CD4-positive, alpha-beta T cell treated with Interleukin-4 for 4 hours (primary cell): Measurements from ENCODE around the gene TEAD4.

Experiments used
- DNase-seq: peaks from one replicate; pipeline ENCODE4 v3.0.0-alpha.2; 2020

Gene TEAD4

DNA sequence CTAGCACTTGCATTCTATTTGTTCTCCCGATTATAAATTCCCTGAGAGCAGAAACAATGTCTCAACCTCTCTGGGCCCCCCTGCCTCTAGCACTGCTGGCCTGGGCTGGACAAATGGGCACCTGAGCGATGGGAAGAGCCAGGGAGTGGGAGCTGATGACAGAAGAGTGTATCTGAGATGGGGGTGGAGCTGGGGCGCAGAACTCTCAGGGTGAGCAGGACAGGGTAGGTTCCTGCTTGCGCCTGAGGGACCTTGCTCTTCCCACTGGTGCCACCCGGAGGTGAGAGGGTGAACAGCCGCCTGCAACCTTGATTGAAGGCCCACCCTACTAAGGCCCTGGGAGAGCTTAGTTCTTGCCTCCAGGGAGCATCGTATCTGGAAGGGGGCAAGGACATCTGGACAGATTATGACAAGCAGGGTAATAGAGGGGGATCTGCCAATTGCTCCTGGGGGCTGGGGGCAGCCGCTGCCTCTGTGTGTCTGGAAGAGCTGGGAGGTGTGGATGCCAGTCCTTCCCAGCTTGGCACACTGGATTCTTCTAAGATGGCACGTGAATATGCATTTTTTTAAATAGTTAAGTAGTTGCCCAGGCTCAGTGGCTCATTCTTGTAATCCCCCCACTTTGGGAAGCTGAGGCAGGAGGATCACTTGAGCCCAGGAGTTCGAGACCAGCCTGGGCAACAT, 75.0 kb downstream of the TEAD4 start:
- DNase-seq, result peak; percentile 4

DNA sequence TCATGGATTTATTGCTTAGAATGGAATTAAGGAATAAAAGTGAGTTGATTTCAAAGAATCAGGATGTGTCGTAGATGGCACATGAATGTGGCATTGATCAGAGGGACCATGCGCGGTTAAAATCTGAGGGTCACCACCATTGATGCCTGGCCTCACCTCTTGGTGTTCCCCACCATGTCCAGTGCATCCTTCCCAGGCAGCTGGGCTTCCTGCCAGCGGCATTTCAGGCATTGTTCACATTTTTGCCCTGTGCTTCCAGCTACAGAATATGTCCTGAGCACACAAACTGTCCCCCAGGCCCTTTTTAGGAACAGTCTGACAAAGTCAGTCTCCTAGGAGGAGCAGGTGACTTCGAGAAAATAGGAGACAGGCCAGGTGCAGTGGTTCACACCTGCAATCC, 76.0 kb downstream of the TEAD4 start:
- no peak for DNase-seq

DNA sequence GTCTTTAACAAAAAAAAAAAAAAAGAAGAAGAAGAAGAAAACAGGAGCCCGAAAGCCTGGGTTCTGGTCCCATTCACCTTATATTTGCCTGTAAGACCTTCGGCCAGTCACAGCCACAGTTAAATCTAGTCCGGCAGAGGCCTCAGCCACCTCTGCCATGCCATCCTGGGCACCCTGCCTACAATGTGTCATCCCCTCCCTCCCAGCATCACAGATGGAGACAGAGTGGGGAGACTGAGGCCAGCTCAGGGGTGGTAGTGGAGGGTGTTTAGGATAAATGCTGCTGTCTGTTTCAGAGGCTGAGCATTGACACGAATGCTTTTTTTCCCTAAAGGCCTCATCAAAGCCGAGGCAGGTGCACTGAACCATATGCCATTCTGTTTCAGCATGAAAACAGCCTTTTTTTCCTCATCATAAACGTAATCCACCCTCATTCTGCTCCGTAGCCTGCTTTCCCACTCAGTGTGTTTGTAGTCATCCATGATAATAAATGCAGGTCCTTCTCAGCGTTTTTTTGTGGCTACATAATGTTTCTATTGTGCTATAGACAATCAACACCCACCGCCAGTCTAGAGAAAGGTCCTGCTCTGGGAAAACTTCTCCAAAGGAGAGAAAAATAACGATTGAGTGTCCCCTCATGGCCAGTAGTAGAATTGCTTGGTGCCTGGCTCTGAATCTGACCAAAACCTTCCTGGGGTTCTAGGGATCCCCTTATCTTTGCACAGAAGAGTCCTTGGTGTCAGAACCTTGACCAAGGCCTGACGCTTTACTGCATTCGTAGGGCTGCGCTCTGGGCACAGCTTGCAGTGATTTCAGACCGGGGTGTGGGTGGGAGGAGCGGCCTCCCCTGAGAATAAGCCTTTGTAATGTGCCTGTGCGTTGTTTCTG, 76.9 kb downstream of the TEAD4 start:
- no peak for DNase-seq

DNA sequence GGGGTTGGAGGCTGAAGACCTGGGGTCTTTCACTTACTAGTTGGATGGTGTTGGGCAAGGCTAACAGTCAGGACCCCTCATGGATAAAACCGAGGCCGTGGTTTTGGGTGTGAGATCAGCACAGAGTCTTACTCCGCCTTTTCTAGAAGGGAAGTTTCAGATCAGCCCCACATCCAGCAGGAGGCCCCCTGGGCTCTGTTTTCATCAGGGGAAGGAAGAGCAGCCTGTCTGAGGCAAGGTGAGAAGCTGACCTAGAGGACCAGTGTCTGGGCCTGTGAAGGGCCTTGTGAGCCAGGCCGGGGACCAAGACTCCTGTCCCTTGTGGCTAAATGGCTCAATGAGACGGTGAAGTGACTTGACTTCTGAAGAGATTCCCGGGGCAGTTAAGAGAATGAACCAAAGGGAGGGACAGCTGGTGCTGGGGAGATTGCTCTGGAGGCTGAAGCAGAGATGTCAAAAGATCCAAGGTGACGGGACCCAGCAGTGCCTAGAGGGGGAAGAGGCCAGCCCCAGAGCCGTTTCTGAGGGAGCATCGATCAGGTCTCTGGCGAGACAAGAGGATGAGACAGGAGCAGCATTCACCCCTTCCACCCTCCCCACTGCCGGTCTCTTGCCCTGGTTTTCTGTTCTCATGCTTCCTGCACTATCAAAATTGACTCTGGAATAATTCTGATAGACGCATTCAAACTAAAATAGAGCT, 77.9 kb downstream of the TEAD4 start:
- DNase-seq, result no peak

DNA sequence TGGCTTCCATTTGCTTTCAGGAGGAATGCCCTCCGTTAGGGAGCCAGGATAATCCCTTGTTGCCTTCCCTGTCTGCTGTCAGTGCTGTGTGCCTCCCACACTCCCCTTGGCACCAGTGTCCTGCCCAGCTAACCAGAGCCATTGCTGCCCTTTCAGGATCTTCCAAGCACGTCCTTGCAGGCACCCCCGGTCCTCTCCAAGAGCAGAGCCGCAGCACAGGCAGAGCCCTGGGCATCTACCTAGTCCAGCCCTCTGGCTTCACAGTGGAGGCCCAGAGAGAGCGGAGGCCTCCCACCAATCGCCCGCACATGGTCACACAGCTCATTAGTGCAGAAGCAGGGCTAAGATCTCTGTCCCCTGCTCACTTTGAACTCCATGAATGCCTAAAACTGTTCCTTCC, 79.0 kb downstream of the TEAD4 start:
- DNase-seq, result no peak

DNA sequence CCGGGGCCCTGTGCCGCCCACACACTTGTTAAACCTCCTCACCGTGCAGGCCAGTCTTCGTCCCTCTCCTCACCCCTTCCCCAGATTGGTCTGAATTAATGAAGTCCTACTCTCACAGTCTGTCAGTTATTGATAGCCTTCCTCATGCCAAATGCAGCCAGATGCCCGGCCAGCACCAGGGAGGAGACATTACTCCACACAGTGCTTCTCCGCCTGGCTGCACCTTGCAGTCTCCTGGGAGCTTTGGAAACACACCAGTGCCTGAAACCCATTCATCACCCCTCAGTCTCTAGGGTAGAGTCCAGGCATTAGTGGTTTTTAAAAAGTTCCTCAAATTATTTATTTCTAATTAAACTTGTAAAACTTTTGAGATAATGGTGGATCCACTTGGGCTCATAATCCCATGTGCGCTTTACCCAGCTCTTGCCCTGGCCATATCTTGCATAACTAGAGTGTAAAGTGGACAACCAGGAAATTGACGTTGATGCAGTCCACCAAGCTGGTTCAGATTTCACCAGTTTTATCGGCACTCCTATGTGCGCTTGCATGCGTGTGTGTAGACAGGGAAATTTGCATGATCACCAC, 79.8 kb downstream of the TEAD4 start:
- no peak for DNase-seq

DNA sequence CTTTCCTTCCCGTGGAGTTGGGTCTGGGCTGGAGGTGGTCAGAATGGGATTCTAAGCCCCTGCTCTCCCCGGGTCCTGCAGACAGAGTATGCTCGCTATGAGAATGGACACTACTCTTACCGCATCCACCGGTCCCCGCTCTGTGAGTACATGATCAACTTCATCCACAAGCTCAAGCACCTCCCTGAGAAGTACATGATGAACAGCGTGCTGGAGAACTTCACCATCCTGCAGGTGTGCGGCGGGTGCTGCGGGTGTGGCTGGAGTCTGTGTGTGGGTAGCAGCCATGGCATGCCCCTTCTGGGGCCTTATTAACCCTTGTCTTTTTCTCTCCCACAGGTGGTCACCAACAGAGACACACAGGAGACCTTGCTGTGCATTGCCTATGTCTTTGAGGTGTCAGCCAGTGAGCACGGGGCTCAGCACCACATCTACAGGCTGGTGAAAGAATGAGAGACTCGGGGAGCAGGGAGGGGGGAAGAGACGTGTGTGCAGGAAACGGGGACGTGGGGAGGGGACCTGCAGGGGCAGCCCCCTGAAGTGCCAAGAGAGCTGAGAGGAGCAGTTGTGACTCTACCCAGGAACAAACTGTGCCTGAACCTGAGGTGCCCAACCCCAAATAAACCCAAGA, 80.9 kb downstream of the TEAD4 start:
- no peak for DNase-seq

DNA sequence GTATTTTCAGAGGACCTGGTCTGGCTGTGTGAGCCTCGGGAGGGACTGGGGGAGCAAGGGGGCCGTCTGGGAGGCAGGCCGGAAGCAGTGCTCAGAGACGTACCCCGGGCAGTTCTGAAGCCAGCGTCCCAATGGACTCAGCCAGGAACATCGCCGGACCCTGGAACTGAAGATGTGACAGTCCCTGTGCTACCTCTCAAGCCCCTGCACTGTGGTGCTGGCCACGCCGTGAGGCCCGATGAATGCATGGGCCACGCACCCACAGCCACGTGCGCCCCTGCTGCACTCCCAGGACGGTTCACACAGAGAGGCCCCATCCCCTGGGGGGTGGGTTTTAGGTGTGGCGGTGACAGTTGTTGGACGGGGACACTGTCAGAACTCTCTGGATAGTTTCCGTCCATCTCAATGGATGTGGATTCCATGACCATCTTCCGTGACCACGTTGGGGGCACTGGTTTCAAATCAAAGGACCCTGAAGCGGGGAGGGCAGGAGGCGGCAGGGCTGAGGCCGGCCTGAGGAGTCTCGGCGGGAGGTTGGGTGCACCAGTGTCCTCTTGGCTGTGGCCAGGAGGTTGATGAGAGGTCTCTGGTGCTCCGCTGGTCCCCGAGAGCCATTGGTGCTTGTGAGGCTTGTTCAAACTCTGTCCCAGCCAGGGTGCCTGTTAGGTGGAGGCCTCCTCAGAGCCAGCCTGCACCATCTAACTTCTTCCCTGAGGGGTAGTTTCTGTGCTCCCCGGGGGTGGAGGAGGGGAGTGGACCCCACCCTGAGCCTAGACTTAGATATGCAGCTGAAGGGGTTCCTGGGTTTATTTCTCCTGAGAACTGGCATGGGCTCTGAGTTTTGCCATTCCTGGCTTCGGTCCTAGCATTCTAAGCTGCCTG, 81.7 kb downstream of the TEAD4 start:
- no peak for DNase-seq

DNA sequence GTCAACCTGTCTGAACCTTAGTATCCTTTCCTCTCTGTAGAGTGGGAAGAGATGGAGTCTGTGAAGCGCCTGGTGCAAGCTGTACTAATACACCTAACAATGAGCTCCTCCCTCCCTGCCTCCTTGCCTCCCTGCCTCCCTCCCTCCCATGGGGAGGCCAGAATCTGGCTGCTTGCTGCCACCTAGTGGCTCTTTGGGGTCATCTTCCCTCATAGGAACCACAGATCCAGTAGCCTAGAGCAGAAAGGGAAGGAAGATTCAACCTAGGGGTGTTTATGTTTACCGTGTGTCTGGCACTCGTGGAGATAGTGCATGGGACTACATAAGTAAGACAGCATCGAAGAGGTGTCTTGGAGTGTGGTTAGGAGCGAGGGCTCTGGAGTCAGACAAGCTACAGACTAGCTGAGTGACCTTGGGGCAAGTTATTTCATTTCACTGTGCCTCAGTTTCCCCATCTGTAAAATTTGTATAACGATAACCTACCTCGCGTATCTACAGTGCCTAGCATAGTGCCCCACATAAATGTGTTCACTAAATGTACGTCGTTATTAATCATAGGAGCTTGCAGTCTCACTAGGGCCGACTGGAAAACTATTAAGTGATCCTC, 82.5 kb downstream of the TEAD4 start:
- DNase-seq, result peak; percentile 35

DNA sequence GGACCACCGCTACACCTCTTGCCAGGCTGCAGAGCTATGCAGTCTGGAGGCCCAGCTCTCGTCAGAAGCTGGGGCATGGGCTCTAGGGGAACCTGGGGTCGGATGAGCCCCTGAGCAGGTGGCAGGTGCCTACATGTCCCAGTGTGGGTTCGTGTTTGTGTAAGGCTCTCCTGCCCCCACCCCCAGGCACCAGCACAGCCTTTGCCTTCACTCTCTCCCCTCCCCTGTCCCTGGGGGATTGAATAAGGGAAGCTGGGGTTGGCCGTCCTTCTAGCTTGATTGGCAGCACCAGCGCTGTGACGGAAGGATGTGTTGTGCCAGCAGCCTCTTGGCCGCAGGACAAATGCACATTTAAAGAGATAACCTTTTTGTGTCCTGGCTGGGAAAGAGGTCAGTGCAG, 83.2 kb downstream of the TEAD4 start:
- no peak for DNase-seq

DNA sequence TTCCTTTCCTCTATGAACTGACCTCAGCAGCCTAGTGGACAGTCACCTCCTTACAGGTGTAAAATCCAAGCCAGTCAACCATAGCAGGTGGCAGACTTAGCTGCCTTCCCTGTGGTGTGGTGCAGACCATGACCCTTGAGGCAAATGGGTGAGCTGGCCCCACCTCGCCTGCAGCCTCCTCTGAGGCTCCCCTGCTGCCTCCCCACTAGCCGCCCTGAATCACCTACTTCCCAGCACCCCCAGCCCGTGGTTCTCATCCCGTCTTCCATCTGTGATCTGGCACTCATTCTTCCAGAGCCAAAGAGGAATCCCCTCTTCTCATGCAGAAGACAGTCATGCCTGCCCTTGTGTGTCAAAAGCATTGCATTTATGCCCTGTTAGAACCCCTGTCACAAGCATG, 83.6 kb downstream of the TEAD4 start:
- no peak for DNase-seq

DNA sequence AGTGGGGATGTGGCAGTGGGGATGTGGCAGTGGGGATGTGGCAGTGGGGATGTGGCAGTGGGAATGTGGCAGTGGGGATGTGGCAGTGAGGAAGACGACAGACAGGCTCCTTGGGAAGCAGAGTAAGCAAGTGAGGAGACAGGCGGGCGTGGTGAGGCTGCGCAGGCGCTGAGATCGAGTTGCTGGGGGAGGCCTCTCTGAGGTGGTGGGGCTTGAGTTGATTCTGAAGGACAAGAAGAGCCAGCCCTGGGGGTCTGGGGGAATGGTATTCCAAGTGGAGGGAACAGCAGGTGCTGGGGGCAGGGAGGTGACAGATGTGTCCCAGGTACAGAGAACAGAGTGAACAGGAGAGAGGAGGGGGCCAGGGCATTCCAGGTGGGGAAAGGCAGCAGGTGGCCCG, 84.2 kb downstream of the TEAD4 start:
- DNase-seq, result no peak

DNA sequence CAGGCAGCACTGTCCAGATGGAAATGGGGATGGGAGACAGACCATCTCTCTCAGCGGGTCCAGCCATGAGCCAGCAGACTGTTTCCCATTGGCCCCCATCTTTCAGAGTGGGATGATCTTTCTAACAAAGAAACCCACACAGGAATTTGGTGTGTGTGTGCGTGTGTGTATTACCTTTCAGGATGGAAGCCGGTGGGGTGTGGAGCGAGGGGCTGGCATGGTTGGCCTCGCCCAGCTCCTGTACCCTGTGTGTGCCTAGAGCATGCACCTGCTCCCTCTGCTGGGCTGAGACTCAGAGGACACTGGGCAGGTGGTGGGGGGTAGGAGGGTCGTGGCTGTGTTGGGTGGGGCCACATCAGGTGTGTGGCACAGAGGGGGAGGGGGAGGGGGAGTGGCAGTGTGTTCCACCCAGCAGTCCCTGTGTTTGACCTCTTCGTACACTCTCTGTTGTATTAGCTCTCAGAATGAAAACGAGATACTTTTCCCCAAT, 85.0 kb downstream of the TEAD4 start:
- DNase-seq, result no peak

DNA sequence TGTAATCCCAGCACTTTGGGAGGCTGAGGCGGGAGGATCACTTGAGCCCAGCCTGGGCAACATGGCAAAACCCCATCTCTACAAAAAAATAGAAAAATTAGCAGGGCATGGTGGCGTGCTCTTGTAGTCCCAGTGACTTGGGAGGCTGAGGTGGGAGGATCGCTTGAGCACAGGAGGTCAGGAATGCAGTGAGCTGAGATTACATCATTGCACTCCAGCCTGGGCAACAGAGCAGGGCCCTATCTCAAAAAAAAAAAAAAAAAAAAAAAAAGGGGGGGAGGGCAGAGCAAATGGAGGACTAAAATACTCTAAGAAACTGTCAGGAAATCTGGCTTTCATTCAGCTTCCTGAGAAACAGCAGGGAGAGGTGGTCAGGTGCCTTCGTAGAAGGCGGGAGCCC, 86.3 kb downstream of the TEAD4 start:
- no peak for DNase-seq

DNA sequence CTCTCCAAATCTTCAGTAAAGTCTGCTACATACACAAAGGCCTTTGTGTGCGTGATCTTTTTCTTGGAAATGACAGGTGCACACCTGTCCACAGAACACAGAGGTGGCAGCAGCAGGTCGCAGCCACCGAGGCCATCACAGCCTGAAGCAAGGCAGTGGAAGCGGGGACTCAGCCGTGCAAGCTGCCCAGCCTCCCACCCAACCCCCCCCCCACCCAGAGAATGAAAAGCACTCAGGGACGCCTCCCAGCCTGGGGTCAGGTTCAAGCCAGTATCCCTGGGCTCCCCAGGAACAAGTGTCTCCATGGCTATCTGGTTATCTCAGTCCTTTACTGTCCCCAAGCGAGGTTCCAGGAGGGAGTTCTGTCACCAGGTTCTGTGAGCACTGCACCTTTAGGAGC, 86.8 kb downstream of the TEAD4 start:
- no peak for DNase-seq

DNA sequence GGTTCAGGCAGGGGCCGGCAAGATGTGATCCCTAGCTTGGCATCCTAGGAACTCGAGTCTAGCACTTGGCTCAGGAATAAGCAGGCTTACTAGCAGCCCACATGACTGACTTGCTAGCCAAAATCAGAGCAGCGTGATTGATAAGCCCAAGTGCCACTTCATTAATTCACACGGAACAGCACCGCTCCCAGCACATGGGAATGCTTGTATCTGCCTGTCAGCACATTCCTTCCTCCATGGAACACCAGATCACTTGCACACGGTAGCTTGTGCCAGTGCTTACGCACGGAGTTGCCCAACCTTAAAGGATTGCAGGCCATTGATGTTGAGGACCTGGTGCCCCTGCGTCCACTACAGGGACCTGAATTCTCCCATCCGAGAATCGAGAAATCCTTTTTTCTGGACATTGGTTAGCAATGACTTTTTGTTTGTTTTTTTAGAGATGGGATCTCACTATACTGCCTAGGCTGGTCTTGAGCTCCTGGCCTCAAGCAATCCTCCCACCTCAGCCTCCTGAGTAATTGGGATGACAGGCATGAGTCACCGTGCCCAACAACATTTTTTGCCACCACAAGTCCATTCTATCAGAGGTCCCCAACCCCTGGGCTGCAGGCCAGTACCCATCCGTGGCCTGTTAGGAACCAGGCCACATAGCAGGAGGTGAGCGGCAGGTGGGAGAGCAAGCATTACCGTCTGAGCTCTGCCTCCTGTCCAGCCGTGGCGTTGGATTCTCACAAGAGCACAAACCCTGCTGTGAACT, 87.4 kb downstream of the TEAD4 start:
- no peak for DNase-seq

DNA sequence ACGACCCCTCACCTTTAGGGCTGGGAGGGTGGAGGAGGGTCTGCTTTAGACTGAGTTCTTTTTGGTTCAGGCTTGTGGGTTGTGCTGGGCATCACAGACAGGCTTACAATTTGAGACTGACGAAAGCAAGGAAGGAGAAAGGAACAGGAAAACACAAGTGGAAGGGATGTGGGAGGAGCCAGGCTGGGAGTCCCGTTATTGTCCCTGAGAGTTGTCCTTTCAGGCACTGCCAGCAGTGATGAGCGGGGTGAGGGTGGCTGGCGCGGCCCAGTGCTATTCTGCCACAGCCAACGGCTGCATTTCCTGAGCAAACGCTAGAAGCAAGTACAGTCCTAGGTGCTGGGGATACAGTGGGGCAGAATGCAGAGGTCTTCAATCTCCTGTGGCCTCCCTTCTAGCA, 88.8 kb downstream of the TEAD4 start:
- no peak for DNase-seq

DNA sequence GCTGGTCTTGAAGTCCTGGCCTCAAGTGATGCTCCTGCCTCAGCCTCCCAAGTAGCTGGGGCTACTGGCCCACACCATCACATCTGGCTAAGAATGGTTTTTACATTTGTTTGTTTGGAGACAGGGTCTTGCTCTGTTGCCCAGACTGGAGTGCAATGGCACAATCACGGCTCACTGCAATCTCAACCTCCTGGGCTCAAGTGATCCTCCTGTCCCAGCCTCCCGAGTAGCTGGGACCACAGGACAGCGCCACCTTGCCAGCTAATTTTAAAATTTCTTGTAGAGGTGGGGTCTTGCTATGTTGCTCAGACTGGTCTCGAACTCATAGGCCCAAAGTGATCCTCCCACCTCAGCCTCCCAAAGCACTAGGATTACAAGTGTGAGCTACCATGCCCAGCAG, 89.3 kb downstream of the TEAD4 start:
- no peak for DNase-seq

DNA sequence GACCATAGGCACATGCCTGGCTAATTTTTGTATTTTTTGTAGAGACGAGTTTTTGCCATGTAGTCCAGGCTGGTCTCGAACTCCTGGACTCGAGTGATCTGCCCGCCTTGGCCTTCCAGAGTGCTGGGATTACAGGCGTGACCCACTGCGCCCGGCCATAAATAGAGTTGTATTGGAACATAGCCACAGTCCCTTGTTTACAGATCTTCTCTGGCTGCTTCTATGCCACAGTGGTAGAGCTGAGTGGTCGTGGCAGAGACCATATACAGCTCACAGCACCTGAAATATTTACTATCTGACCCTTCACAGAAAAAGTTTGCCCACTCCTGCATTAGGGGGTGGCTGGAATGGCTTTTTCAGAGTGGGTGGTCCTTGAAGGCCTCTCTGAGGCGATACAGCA, 90.0 kb downstream of the TEAD4 start:
- DNase-seq, result no peak

DNA sequence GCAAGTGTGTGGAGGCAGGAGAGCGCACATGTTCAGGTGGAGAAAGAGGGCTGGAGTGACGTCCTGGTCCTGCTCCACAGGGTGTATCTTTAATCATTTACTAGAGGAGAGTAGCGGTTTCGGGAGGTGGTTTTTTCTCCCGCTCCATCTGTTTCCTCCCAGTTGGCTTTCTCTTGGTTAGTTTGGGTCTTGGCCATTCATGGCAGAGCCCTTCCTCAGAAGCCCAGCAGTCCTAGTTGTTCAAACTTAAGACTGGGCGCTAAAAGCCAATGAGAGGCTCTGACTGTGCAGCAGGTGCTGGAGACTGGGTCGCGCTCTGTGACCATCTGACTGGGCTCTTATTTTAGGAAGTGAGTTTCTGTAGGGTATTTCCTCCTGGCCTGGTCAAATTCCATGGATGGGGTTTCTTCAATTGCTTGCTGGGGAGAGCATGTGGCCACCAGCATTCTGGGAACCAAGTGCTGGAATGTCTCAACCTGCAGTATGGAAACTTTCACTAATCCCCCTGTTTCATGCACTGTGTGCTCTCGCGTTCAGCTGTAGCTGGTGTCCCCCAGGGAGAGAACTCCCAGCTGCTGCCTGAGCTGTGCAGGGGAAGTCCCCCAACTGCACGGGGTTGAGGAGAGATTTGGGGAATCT, 90.5 kb downstream of the TEAD4 start:
- DNase-seq, result no peak
